ENCODE data around the gene VSTM2L. TPM values are rescaled to one million over a fixed set of nuclear protein-coding genes. Genes with fewer than 3 reads are reported as not detected.

The VSTM2L gene
- polyA plus RNA-seq, 1 of the 3 experiments (the other 2 are of a cell fraction): 5.1 TPM

DNA sequence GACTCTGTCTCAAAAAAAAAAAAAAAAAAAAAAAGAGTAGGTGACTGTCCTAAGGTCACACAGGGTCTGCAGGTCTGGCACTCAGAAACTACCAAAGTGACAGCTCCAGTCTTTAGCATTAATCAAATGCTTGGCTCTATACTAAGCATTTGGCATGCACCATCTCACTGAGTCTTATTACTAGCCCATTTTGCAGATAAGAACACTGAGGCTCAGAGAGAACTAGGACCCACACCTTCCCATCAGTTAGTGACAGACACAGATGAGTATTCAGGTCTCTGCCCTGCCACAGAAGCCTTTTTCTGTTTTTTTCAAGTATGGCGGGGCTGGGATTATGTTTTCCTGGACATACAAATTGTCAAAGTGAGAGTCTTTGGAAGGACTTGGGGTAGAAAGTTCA lies 23.1 kb upstream of the VSTM2L start:
- no peaks in the 10 kb centered on the region for H3F3A ChIP-seq (replicated peaks; ENCODE audit: insufficient read depth)
- H2AFZ ChIP-seq (ENCODE audit: low read depth): no peak overlapping the region
- TF ChIP-seq YY1 (IDR thresholded peaks at IDR 0.05; ENCODE audit: low read depth) (no peak), SIN3A (IDR thresholded peaks at IDR 0.05; ENCODE audit: borderline replicate concordance, low read depth, low read length) (no peak), MXI1 (IDR thresholded peaks at IDR 0.05; ENCODE audit: low read depth, low read length) (no peak), RXRA (IDR thresholded peaks at IDR 0.05; ENCODE audit: borderline replicate concordance, low read depth) (no peak), FOXM1 (IDR thresholded peaks at IDR 0.05; ENCODE audit: low read depth) (no peak), FOSL2 (IDR thresholded peaks at IDR 0.05; ENCODE audit: borderline replicate concordance, low read depth) (no peak)
- TF ChIP-seq, protein P1, sequence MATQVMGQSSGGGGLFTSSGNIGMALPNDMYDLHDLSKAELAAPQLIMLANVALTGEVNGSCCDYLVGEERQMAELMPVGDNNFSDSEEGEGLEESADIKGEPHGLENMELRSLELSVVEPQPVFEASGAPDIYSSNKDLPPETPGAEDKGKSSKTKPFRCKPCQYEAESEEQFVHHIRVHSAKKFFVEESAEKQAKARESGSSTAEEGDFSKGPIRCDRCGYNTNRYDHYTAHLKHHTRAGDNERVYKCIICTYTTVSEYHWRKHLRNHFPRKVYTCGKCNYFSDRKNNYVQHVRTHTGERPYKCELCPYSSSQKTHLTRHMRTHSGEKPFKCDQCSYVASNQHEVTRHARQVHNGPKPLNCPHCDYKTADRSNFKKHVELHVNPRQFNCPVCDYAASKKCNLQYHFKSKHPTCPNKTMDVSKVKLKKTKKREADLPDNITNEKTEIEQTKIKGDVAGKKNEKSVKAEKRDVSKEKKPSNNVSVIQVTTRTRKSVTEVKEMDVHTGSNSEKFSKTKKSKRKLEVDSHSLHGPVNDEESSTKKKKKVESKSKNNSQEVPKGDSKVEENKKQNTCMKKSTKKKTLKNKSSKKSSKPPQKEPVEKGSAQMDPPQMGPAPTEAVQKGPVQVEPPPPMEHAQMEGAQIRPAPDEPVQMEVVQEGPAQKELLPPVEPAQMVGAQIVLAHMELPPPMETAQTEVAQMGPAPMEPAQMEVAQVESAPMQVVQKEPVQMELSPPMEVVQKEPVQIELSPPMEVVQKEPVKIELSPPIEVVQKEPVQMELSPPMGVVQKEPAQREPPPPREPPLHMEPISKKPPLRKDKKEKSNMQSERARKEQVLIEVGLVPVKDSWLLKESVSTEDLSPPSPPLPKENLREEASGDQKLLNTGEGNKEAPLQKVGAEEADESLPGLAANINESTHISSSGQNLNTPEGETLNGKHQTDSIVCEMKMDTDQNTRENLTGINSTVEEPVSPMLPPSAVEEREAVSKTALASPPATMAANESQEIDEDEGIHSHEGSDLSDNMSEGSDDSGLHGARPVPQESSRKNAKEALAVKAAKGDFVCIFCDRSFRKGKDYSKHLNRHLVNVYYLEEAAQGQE (IDR thresholded peaks at IDR 0.05; ENCODE audit: low read depth, low read length): no peak
- TF ChIP-seq, protein P2, sequence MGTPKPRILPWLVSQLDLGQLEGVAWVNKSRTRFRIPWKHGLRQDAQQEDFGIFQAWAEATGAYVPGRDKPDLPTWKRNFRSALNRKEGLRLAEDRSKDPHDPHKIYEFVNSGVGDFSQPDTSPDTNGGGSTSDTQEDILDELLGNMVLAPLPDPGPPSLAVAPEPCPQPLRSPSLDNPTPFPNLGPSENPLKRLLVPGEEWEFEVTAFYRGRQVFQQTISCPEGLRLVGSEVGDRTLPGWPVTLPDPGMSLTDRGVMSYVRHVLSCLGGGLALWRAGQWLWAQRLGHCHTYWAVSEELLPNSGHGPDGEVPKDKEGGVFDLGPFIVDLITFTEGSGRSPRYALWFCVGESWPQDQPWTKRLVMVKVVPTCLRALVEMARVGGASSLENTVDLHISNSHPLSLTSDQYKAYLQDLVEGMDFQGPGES (IDR thresholded peaks at IDR 0.05; ENCODE audit: low read depth, low read length): no peak
- TF ChIP-seq, protein P3, sequence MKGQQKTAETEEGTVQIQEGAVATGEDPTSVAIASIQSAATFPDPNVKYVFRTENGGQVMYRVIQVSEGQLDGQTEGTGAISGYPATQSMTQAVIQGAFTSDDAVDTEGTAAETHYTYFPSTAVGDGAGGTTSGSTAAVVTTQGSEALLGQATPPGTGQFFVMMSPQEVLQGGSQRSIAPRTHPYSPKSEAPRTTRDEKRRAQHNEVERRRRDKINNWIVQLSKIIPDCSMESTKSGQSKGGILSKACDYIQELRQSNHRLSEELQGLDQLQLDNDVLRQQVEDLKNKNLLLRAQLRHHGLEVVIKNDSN (IDR thresholded peaks at IDR 0.05; ENCODE audit: borderline replicate concordance, low read depth): no peak
- no peak overlapping the region for H3K4me2 ChIP-seq
- no peak overlapping the region for H3K4me3 ChIP-seq (ENCODE audit: low read depth in 2 of 2, low read length in 1 of 2)
- POLR2A ChIA-PET: interaction anchor here (0.8 kb wide), 1 partner anchor 111 kb away, joined by 3 read pairs; no protein-coding TSS in a partner anchor
- no peaks in the 10 kb centered on the region for H3K27me3 ChIP-seq (ENCODE audit: insufficient read depth)
- peaks cover 0 to 42% of the 10 kb centered on the region in 2 experiments; a peak in 2 of 4 replicates for H3K4me1 ChIP-seq (ENCODE audit: control insufficient read depth in 1 of 2, insufficient read depth in 2 of 2, low read depth in 1 of 2, low read length in 1 of 2)
- no peaks in the 10 kb centered on the region for H3K79me2 ChIP-seq (ENCODE audit: insufficient read depth)
- H4K20me1 ChIP-seq (ENCODE audit: insufficient read depth): no peaks in the 10 kb centered on the region
- CTCF ChIA-PET: interaction anchor here (1.3 to 3.5 kb wide), 6 partner anchors 14 to 315 kb away, joined by 3 to 30 read pairs (median 6); partner anchors contain the start of gene VSTM2L
- no peak overlapping the region for H3K9ac ChIP-seq
- WGBS (ENCODE audit: low lambda C conversion rate): 100% methylated on average over 1 of the region's 1 CpG
- DNase-seq: no peak
- no peaks in the 10 kb centered on the region for H3K9me2 ChIP-seq
- H3K27ac ChIP-seq (ENCODE audit: low read depth in 2 of 2, low read length in 1 of 2): no peak overlapping the region
- no peaks in the 10 kb centered on the region for H3K36me3 ChIP-seq (replicated peaks in 1 of 2; ENCODE audit: control insufficient read depth in 1 of 2, insufficient read depth in 2 of 2, low read length in 1 of 2)
- H3K9me3 ChIP-seq: no peaks in the 10 kb centered on the region

Data from SK-N-SH (cell line).